Measurements from ENCODE around the gene DENND5A.

Gene DENND5A

GRCh38 chr11:9265211-9266131 is at the start of gene DENND5A:
DENND5A (minus strand) TSS chr11:9265350; CDS start chr11:9265069, 281 bp downstream.
- peak; percentile 78 to 85 for DNase-seq
- no peak for TF ChIP-seq GATA1 (IDR thresholded peaks at IDR 0.05; ENCODE audit: low read depth, low read length)
- TF ChIP-seq POLR2A (IDR thresholded peaks at IDR 0.05; ENCODE audit: low read length) = no peak

- TF ChIP-seq GATA1 (IDR thresholded peaks at IDR 0.05; ENCODE audit: low read depth, low read length) = no peak
- peak; percentile 80 for TF ChIP-seq POLR2A (IDR thresholded peaks at IDR 0.05; ENCODE audit: low read length)
- DNase-seq = peak; percentile 99
Measured at GRCh38 chr11:9314291-9315077, 49.3 kb upstream of the DENND5A start, which contains the start of gene TMEM41B. TMEM41B (minus strand) TSS chr11:9314593; CDS start chr11:9314441, 152 bp downstream.

GRCh38 chr11:9313648-9314290 is 48.6 kb upstream of the DENND5A start:
- TF ChIP-seq POLR2A (IDR thresholded peaks at IDR 0.05; ENCODE audit: low read length) (no peak), GATA1 (IDR thresholded peaks at IDR 0.05; ENCODE audit: low read depth, low read length) (no peak)
- peak; percentile 65 to 75 for DNase-seq

DNA sequence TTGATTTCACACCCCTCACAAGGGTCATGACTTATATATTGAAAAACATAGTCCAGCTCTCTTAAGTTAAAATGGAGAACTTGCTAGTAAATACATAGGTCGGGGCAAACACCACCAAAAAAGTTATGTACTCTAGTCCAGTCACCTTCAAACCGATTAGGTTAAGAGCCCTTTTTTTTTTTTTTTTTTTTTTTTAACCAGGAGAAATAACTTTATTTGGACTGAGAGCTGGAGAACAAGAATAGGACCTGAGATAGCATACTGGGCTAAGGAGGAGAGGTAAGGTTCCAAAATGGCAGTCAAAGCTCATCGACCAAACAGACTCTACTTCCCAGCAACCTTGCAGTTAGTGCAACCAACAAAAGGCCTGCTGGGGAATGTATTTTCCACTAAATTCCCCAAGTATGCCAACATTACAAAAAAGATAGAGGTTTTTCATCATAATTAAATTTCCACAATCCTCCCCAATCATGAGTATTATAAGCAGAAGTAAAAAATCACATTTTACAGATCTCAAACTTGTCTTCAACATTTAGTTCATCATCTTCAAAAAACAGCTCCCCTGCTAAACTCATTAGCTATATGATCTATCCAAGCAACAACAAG is 45.4 kb upstream of the DENND5A start:
- TF ChIP-seq GATA1 (IDR thresholded peaks at IDR 0.05; ENCODE audit: low read depth, low read length) (no peak), POLR2A (IDR thresholded peaks at IDR 0.05; ENCODE audit: low read length) (no peak)
- DNase-seq = no peak

DNA sequence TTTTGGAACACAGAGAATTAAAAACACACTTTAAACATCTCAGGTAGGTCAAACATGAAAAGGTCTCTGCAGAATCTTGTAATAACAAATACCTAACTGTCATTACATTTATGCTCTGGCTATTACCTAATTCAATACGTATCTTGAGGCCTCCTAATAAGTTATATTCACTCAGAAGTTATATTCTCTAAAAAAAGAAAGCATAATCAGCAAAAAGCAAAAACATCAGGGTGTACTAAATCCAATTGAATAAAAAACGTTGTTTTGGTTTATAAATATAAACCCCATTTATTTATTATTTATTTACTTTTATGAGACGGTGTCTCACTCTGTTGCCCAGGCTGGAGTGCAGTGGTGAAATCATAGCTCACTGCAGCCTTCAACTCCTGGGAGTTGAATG is 39.0 kb upstream of the DENND5A start:
- TF ChIP-seq GATA1 (IDR thresholded peaks at IDR 0.05; ENCODE audit: low read depth, low read length) (no peak), POLR2A (IDR thresholded peaks at IDR 0.05; ENCODE audit: low read length) (no peak)

DNA sequence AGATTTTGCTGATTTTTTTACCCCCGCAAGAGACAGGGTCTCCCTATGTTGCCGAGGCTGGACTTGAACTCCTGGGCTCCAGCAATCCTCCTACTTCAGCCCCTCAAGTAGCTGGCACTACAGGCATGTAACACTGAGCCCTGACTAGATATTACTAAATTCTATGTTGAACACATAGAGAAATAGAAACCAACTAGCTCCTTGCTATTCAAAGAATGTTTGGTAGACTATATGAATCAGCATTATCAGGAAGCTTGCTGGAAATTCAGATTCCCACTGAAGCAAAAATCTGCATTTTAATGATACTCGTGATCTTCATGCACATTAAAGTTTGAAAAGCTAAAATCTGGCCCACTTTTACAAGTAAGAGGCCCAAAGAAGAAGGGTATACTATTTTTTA is 37.3 kb upstream of the DENND5A start:
- TF ChIP-seq GATA1 (IDR thresholded peaks at IDR 0.05; ENCODE audit: low read depth, low read length) = no peak
- TF ChIP-seq POLR2A (IDR thresholded peaks at IDR 0.05; ENCODE audit: low read length) = no peak
- no peak for DNase-seq

More for the DNA sequence above, 39.0 kb upstream of the DENND5A start:
- DNase-seq = no peak

- DNase-seq = no peak
- no peak for TF ChIP-seq GATA1 (IDR thresholded peaks at IDR 0.05; ENCODE audit: low read depth, low read length)
- TF ChIP-seq POLR2A (IDR thresholded peaks at IDR 0.05; ENCODE audit: low read length) = no peak
Measured at GRCh38 chr11:9301720-9302119, 36.6 kb upstream of the DENND5A start.

- no peak for DNase-seq
- TF ChIP-seq POLR2A (IDR thresholded peaks at IDR 0.05; ENCODE audit: low read length) = no peak
- TF ChIP-seq GATA1 (IDR thresholded peaks at IDR 0.05; ENCODE audit: low read depth, low read length) = no peak
Measured at GRCh38 chr11:9293646-9294045, 28.5 kb upstream of the DENND5A start.

- DNase-seq = peak; percentile 77 to 80
- TF ChIP-seq GATA1 (IDR thresholded peaks at IDR 0.05; ENCODE audit: low read depth, low read length) (no peak), POLR2A (IDR thresholded peaks at IDR 0.05; ENCODE audit: low read length) (no peak)
Measured at GRCh38 chr11:9285850-9286587, 20.9 kb upstream of the DENND5A start.

- DNase-seq = peak; percentile 44 to 62
- no peak for TF ChIP-seq GATA1 (IDR thresholded peaks at IDR 0.05; ENCODE audit: low read depth, low read length)
- no peak for TF ChIP-seq POLR2A (IDR thresholded peaks at IDR 0.05; ENCODE audit: low read length)
Measured at GRCh38 chr11:9280655-9281301, 15.6 kb upstream of the DENND5A start.

DNA sequence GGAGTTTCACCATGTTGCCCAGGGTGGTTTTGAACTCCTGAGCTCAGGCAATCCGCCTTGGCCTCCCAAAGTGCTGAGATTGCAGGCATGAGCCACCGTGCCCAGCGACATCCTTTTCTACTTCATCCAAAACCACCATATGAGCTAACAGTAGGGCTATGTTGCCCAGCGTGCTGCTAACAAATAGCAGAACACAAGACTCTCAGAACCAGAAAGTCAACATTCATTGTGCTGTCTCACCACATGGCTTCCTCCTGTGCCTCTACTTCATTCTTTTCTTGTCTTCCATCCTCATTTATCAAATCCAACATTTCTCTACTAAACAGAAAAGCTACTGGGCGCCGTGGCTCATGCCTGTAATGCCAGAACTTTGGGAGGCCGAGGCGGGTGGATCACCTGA is 12.0 kb upstream of the DENND5A start:
- DNase-seq = no peak
- no peak for TF ChIP-seq POLR2A (IDR thresholded peaks at IDR 0.05; ENCODE audit: low read length)
- TF ChIP-seq GATA1 (IDR thresholded peaks at IDR 0.05; ENCODE audit: low read depth, low read length) = no peak

DNA sequence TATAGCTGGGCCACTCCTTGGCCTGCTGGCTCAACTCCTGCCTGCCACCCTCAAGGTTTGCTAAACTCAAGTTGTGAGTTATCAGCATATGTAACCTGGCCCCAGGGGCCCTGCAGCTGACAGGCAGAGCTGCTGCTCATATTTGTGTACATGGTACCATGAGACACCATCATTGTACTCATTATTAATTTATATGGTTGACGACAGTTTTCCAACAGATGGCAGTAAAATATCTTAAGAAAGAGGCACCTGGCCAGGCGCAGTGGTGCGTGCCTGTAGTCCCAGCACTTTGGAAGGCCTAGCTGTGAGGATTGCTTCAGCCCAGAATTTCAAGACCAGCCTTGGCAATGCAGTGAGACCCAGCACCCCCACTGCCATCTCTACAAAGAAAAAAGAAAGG is 11.4 kb upstream of the DENND5A start:
- TF ChIP-seq POLR2A (IDR thresholded peaks at IDR 0.05; ENCODE audit: low read length) (no peak), GATA1 (IDR thresholded peaks at IDR 0.05; ENCODE audit: low read depth, low read length) (no peak)
- peak; percentile 29 to 30 for DNase-seq
